Activated CD4-positive, alpha-beta T cell treated with anti-CD3 and anti-CD28 coated beads, Interleukin-2, amount 50 U/mL, for 48 hours (primary cell): Measurements from ENCODE around the gene NAA25.
"Not testable (repeated sequence)": the region's sequence is repeated elsewhere in the genome, so short reads cannot be mapped to it uniquely, and the experiment has no call there.

Experiments
- DNase-seq, 2 experiments: peaks; one replicate each; pipeline ENCODE4 v3.0.0-alpha.2; 2020

Gene NAA25

GRCh38 chr12:112005419-112006395 is 102.9 kb downstream of the NAA25 start:
- no peak for DNase-seq

GRCh38 chr12:112004041-112004440 is 104.5 kb downstream of the NAA25 start:
- no peak for DNase-seq

GRCh38 chr12:112001576-112001975 is 107.0 kb downstream of the NAA25 start:
- DNase-seq = no peak

GRCh38 chr12:112000820-112001219 is 107.8 kb downstream of the NAA25 start:
- DNase-seq = no peak

GRCh38 chr12:111999129-111999528 is 109.5 kb downstream of the NAA25 start:
- not testable (repeated sequence) for DNase-seq

GRCh38 chr12:111998015-111998414 is 110.6 kb downstream of the NAA25 start:
- no peak for DNase-seq

- DNase-seq = no peak
These were observed 111.3 kb downstream of the NAA25 start for GRCh38 chr12:111997300-111997699.

GRCh38 chr12:111995782-111996480 is 112.7 kb downstream of the NAA25 start:
- DNase-seq = no peak

GRCh38 chr12:111994211-111995111 is 114.1 kb downstream of the NAA25 start:
- not testable (repeated sequence) for DNase-seq

- no peak for DNase-seq
These were observed 115.1 kb downstream of the NAA25 start for GRCh38 chr12:111993292-111994150.

- DNase-seq = no peak
These were observed 116.1 kb downstream of the NAA25 start for GRCh38 chr12:111992464-111992863.

- no peak for DNase-seq
These were observed 116.6 kb downstream of the NAA25 start for GRCh38 chr12:111991946-111992345.

GRCh38 chr12:111991535-111991934 is 117.0 kb downstream of the NAA25 start:
- no peak for DNase-seq

GRCh38 chr12:111984820-111985219 is 123.8 kb downstream of the NAA25 start:
- DNase-seq = no peak

- DNase-seq = no peak
These were observed 126.6 kb downstream of the NAA25 start for GRCh38 chr12:111981987-111982386.

GRCh38 chr12:111980598-111980997 is 128.0 kb downstream of the NAA25 start:
- no peak for DNase-seq

- DNase-seq = no peak
These were observed 130.0 kb downstream of the NAA25 start for GRCh38 chr12:111978545-111978944.

GRCh38 chr12:111976860-111977259 is 131.7 kb downstream of the NAA25 start:
- no peak for DNase-seq
